Measurements from ENCODE around the gene CSRNP3.

- TF ChIP-seq, protein P1, sequence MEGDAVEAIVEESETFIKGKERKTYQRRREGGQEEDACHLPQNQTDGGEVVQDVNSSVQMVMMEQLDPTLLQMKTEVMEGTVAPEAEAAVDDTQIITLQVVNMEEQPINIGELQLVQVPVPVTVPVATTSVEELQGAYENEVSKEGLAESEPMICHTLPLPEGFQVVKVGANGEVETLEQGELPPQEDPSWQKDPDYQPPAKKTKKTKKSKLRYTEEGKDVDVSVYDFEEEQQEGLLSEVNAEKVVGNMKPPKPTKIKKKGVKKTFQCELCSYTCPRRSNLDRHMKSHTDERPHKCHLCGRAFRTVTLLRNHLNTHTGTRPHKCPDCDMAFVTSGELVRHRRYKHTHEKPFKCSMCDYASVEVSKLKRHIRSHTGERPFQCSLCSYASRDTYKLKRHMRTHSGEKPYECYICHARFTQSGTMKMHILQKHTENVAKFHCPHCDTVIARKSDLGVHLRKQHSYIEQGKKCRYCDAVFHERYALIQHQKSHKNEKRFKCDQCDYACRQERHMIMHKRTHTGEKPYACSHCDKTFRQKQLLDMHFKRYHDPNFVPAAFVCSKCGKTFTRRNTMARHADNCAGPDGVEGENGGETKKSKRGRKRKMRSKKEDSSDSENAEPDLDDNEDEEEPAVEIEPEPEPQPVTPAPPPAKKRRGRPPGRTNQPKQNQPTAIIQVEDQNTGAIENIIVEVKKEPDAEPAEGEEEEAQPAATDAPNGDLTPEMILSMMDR (IDR thresholded peaks at IDR 0.05): no peak
- no peak for TF ChIP-seq POLR2A (IDR thresholded peaks at IDR 0.05)
Measured at GRCh38 chr2:165634282-165634681, 164.8 kb downstream of the CSRNP3 start.
